Measurements from ENCODE around the gene NEUROD2.

- TF ChIP-seq CTCF (IDR thresholded peaks at IDR 0.05; ENCODE audit: control extremely low read depth in 1 of 3, insufficient read depth in 1 of 3, low read depth in 1 of 3, low read length in 3 of 3): no peak
- no peak for TF ChIP-seq POLR2A (IDR thresholded peaks at IDR 0.05; ENCODE audit: control extremely low read depth in 1 of 2, low read depth in 2 of 2, low read length in 2 of 2)
- no peak for TF ChIP-seq POLR2AphosphoS5 (IDR thresholded peaks at IDR 0.05; ENCODE audit: low read depth, low read length)
- TF ChIP-seq TAF1 (IDR thresholded peaks at IDR 0.05; ENCODE audit: low read depth, low read length): no peak
- TF ChIP-seq TBP (IDR thresholded peaks at IDR 0.05; ENCODE audit: low read depth, low read length): no peak
- TF ChIP-seq EZH2 (IDR thresholded peaks at IDR 0.05; ENCODE audit: low read depth, low read length, severe bottlenecking): no peak
- TF ChIP-seq JUN (IDR thresholded peaks at IDR 0.05; ENCODE audit: low read depth, low read length): no peak
- TF ChIP-seq CBX5 (IDR thresholded peaks at IDR 0.05; ENCODE audit: low read depth, low read length): no peak
- no peak for TF ChIP-seq MAX (IDR thresholded peaks at IDR 0.05)
- TF ChIP-seq JUND (IDR thresholded peaks at IDR 0.05; ENCODE audit: low read length): no peak
These were observed at the start of gene NEUROD2 for GRCh38 chr17:39607851-39608130.
